Measurements from ENCODE around the gene CYP4F2. TPM values are rescaled to one million over a fixed set of nuclear protein-coding genes. Genes with fewer than 3 reads are reported as not detected.
"Not testable (repeated sequence)": the region's sequence is repeated elsewhere in the genome, so short reads cannot be mapped to it uniquely, and the experiment has no call there.

Gene CYP4F2
- polyA plus RNA-seq, 1 donor, result not detected

GRCh38 chr19:15859187-15859586 is 38.7 kb downstream of the CYP4F2 start:
- DNase-seq (ENCODE audit: low read depth), result no peak

GRCh38 chr19:15850385-15850784 is 47.5 kb downstream of the CYP4F2 start:
- no peak for DNase-seq (ENCODE audit: low read depth)

- DNase-seq (ENCODE audit: low read depth), result no peak
Observed at GRCh38 chr19:15846923-15847322, 51.0 kb downstream of the CYP4F2 start.

- not testable (repeated sequence) for DNase-seq (ENCODE audit: low read depth)
Observed at GRCh38 chr19:15843894-15844222, 54.0 kb downstream of the CYP4F2 start.

- DNase-seq (ENCODE audit: low read depth), result no peak
Observed at GRCh38 chr19:15843203-15843893, 54.5 kb downstream of the CYP4F2 start.

- no peak for DNase-seq (ENCODE audit: low read depth)
Observed at GRCh38 chr19:15841875-15842569, 55.9 kb downstream of the CYP4F2 start.

GRCh38 chr19:15840833-15841232 is 57.0 kb downstream of the CYP4F2 start:
- DNase-seq (ENCODE audit: low read depth), result no peak

- not testable (repeated sequence) for DNase-seq (ENCODE audit: low read depth)
Observed at GRCh38 chr19:15839888-15840287, 58.0 kb downstream of the CYP4F2 start.

- DNase-seq (ENCODE audit: low read depth), result no peak
Observed at GRCh38 chr19:15838351-15838750, 59.5 kb downstream of the CYP4F2 start.

GRCh38 chr19:15837221-15837731 is 60.6 kb downstream of the CYP4F2 start:
- no peak for DNase-seq (ENCODE audit: low read depth)

GRCh38 chr19:15836330-15837220 is 61.3 kb downstream of the CYP4F2 start:
- peak; percentile 96 for DNase-seq (ENCODE audit: low read depth)

- not testable (repeated sequence) for DNase-seq (ENCODE audit: low read depth)
Observed at GRCh38 chr19:15835565-15836329, 62.1 kb downstream of the CYP4F2 start.

- DNase-seq (ENCODE audit: low read depth), result not testable (repeated sequence)
Observed at GRCh38 chr19:15834232-15834631, 63.6 kb downstream of the CYP4F2 start.

GRCh38 chr19:15831626-15832025 is 66.2 kb downstream of the CYP4F2 start:
- DNase-seq (ENCODE audit: low read depth), result no peak

GRCh38 chr19:15829786-15830185 is 68.1 kb downstream of the CYP4F2 start:
- DNase-seq (ENCODE audit: low read depth), result no peak

GRCh38 chr19:15829306-15829698 is 68.6 kb downstream of the CYP4F2 start:
- no peak for DNase-seq (ENCODE audit: low read depth)

- not testable (repeated sequence) for DNase-seq (ENCODE audit: low read depth)
Observed at GRCh38 chr19:15828611-15829305, 69.1 kb downstream of the CYP4F2 start.

GRCh38 chr19:15828121-15828610 is 69.7 kb downstream of the CYP4F2 start:
- DNase-seq (ENCODE audit: low read depth), result no peak

Data from forelimb muscle (tissue), 1 donor.